Left ventricle myocardium inferior (tissue), 1 donor: ENCODE data around the gene PYGM. TPM values are rescaled to one million over a fixed set of nuclear protein-coding genes. Genes with fewer than 3 reads are reported as not detected.

Experiments used
- total RNA-seq: library from RNA; stranded (reverse); fragmentation: NEBNext Ultra II Directional; extraction: Animal tissue kit (Norgen Biotek cat#: 25700); gene quantifications from one replicate; pipeline ENCODE4 v1.2.1, GENCODE V29; 2021
- donor health status: DM: no; HTN: yes; CAD: no; lungs with severe emphysema.

Gene PYGM
- total RNA-seq, 1 donor from 2014 or later: 89.5 TPM

Other genes starting within 250 kb of the PYGM start
- not detected for gene SLC22A11, start 204.0 kb downstream of the PYGM start, total RNA-seq
- not detected for gene SLC22A12, start 168.8 kb downstream of the PYGM start, total RNA-seq
- gene NRXN2, start 36.8 kb downstream of the PYGM start, total RNA-seq: 0.71 TPM
- 21.1 TPM for gene RASGRP2, start 15.8 kb downstream of the PYGM start, total RNA-seq
- 188 TPM for gene SF1, start 18.6 kb upstream of the PYGM start, total RNA-seq
- 7.5 TPM for gene MAP4K2, start 43.2 kb upstream of the PYGM start, total RNA-seq
- 8.7 TPM for gene MEN1, start 50.6 kb upstream of the PYGM start, total RNA-seq
- 1.1 TPM for gene CDC42BPG, start 84.7 kb upstream of the PYGM start, total RNA-seq
- 40.3 TPM for gene EHD1, start 118.6 kb upstream of the PYGM start, total RNA-seq
- gene ATG2A, start 157.2 kb upstream of the PYGM start, total RNA-seq: 13.1 TPM
- 22.5 TPM for gene PPP2R5B, start 164.7 kb upstream of the PYGM start, total RNA-seq
- gene GPHA2, start 175.9 kb upstream of the PYGM start, total RNA-seq: not detected
- not detected for gene MAJIN, start 212.1 kb upstream of the PYGM start, total RNA-seq
- gene BATF2, start 237.0 kb upstream of the PYGM start, total RNA-seq: 1.3 TPM